K562 (cell line): ENCODE measurements around the gene ARL4D. TPM values are rescaled to one million over a fixed set of nuclear protein-coding genes. Genes with fewer than 3 reads are reported as not detected.
"Not testable (repeated sequence)": the region's sequence is repeated elsewhere in the genome, so short reads cannot be mapped to it uniquely, and the experiment has no call there.

Experiments used
- ATAC-seq: fragments of 200-7000 bp; cut with Tn5 transposase; 3 replicates; pipeline ENCODE4 v1.9.1; 2020; ENCODE audit warnings: moderate library complexity
- BruUV-seq: library from RNA; stranded (reverse); fragments of 400-500 nt; replicated peaks from 2 replicates; lab custom pipeline; 2021; lab: Mats Ljungman, UMichigan
- CTCF ChIA-PET: fragments of 300-600 bp; formaldehyde crosslinking; extraction: SDS; loops from one replicate; lab custom pipeline; 2021; ENCODE audit warnings: low intra/inter-chr PET ratio; lab: Yijun Ruan, JAX
- POLR2A ChIA-PET: fragments of 300-600, 350-650 bp; sonication (Branson Sonifier 250); formaldehyde crosslinking; extraction: SDS; loops from one replicate; lab custom pipeline; 2021; ENCODE audit warnings: antibody characterized with exemption, inconsistent platforms; lab: Yijun Ruan, JAX
- DNase-seq, 4 experiments: peaks; one replicate each; pipeline versions ENCODE4 v3.0.0 to v3.0.0-alpha.2; 2011 to 2018; ENCODE audit warnings: low spot score in 3 of 4, mixed read lengths in 3 of 4; ENCODE audit errors: extremely low read depth in 1 of 4
- FAIRE-seq: peaks from 2 replicates; lab custom pipeline; 2011; peaks lifted over from hg19 to GRCh38; lab: Jason Lieb, UNC
- H2AFZ ChIP-seq: 2 replicates; pipeline ENCODE4 v1.6.0; 2011; ENCODE audit warnings: low read depth, low read length, control low read depth, inconsistent platforms
- H3K27ac ChIP-seq: fragments of 200-600 bp; 3 replicates; pipeline ENCODE4 v1.8.0; 2011; ENCODE audit warnings: low read depth, mild to moderate bottlenecking, control low read depth, inconsistent platforms, low read length, moderate library complexity, mixed read lengths; ENCODE audit errors: extremely low read depth
- H3K27me3 ChIP-seq, 2 experiments: fragments of 300-600 bp in 1 of 2; 2 replicates in 1 of 2; 3 replicates in 1 of 2; pipeline versions ENCODE4 v1.6.0 to v1.8.0; 2011; ENCODE audit warnings: inconsistent platforms in 2 of 2, low read length in 2 of 2, mild to moderate bottlenecking in 1 of 2, mixed read lengths in 1 of 2, moderate library complexity in 1 of 2; ENCODE audit not compliant: control insufficient read depth in 2 of 2, insufficient read depth in 2 of 2
- H3K36me3 ChIP-seq: fragments of 300-600 bp; 3 replicates; pipeline ENCODE4 v1.8.0; 2011; ENCODE audit warnings: mild to moderate bottlenecking, low read length, inconsistent platforms; ENCODE audit not compliant: control insufficient read depth, insufficient read depth
- H3K4me1 ChIP-seq, 2 experiments: fragments of 200-600 bp in 1 of 2; replicated peaks in 1 of 2; 2 replicates in 1 of 2; 3 replicates in 1 of 2; pipeline versions ENCODE4 v1.5.1 to v1.8.0; 2011; ENCODE audit warnings: inconsistent platforms in 2 of 2, low read length in 2 of 2, mild to moderate bottlenecking in 1 of 2, mixed read lengths in 1 of 2, moderate library complexity in 1 of 2; ENCODE audit not compliant: control insufficient read depth in 2 of 2, insufficient read depth in 2 of 2
- H3K4me2 ChIP-seq: 2 replicates; pipeline ENCODE4 v1.6.1; 2011; ENCODE audit warnings: low read length, control low read depth, inconsistent platforms, mixed read lengths; ENCODE audit not compliant: insufficient read depth
- H3K4me3 ChIP-seq: fragments of 200-600 bp; sonication (generic), shearing (Covaris generic); 2 replicates; pipeline ENCODE4 v1.5.1; 2016; ENCODE audit warnings: control low read depth, inconsistent platforms
- H3K79me2 ChIP-seq: fragments of 200-600 bp; 3 replicates; pipeline ENCODE4 v1.8.0; 2011; ENCODE audit warnings: low read length, inconsistent platforms; ENCODE audit not compliant: control insufficient read depth, insufficient read depth
- H3K9ac ChIP-seq, 2 experiments: 2 replicates each; pipeline versions ENCODE4 v1.6.0 to v1.6.1; 2011; ENCODE audit warnings: low read depth in 2 of 2, low read length in 2 of 2, control low read depth in 1 of 2, inconsistent platforms in 1 of 2, mild to moderate bottlenecking in 1 of 2, mixed read lengths in 1 of 2; ENCODE audit not compliant: insufficient read depth in 1 of 2
- H3K9me1 ChIP-seq: one replicate; pipeline ENCODE4 v1.6.0; 2011; ENCODE audit warnings: inconsistent platforms, mild to moderate bottlenecking, low read length, moderate library complexity; ENCODE audit not compliant: control insufficient read depth, insufficient read depth
- H3K9me3 ChIP-seq: replicated peaks from 2 replicates; pipeline ENCODE4 v1.5.1; 2011; ENCODE audit warnings: low read depth, low read length, inconsistent platforms; ENCODE audit not compliant: control insufficient read depth, insufficient read depth
- H4K20me1 ChIP-seq: replicated peaks from 2 replicates; pipeline ENCODE4 v1.6.1; 2011; ENCODE audit warnings: low read length, inconsistent platforms, mixed read lengths; ENCODE audit not compliant: control insufficient read depth, insufficient read depth
- CREB3L1 ChIP-seq: fragments of 450-650 bp; IDR thresholded peaks from 2 replicates; pipeline ENCODE4 v1.6.1; 2014; ENCODE audit warnings: low read depth, mild to moderate bottlenecking, moderate library complexity, borderline replicate concordance
- L3MBTL2 ChIP-seq: fragments of 450-650 bp; IDR thresholded peaks from 2 replicates; pipeline ENCODE4 v1.6.1; 2016; ENCODE audit warnings: mild to moderate bottlenecking, moderate library complexity
- MITF ChIP-seq: IDR thresholded peaks from 2 replicates; pipeline ENCODE4 v1.6.1; 2014; ENCODE audit warnings: antibody characterized with exemption
- YY1 ChIP-seq, 3 experiments: IDR thresholded peaks; 2 replicates each; pipeline ENCODE4 v1.6.1; 2011; ENCODE audit warnings: low read length in 2 of 3, mild to moderate bottlenecking in 2 of 3, moderate library complexity in 2 of 3, borderline replicate concordance in 1 of 3, control low read depth in 1 of 3, low read depth in 1 of 3; ENCODE audit not compliant: insufficient read depth in 3 of 3, insufficient replicate concordance in 2 of 3, control insufficient read depth in 1 of 3, insufficient read length in 1 of 3; ENCODE audit errors: extremely low read depth in 1 of 3
- whole genome bisulfite sequencing: fragments of 100-300 bp; shearing (Covaris generic); methylation state at CpG from one replicate; pipeline ENCODE4 v1.1.6; 2016; ENCODE audit warnings: low coverage, mixed read lengths; ENCODE audit not compliant: insufficient coverage; ENCODE audit errors: missing lambda C conversion rate; 5-methylcytosine and 5-hydroxymethylcytosine counted together
- in situ Hi-C: fragments of 300-500 bp; cut with MboI; formaldehyde crosslinking; loops from 4 replicates; pipeline ENCODE4 v1.15.0; 2018; ENCODE audit warnings: inconsistent platforms, mixed read lengths
- intact Hi-C: fragments of 100-400 bp; cut with micrococcal nuclease; formaldehyde crosslinking; loops from 2 replicates; pipeline ENCODE4 v1.14.2; 2022
- polyA plus RNA-seq, 8 experiments: library from polyadenylated mRNA; depleted of rRNA in 4 of 8; stranded (reverse) in 5 of 8; unstranded in 3 of 8; fragments of >200 nt; fragmentation: Nextera tagmentation in 2 of 8; fragmentation: Illumina TruSeq in 1 of 8; extraction: Ambion mirVana in 2 of 8; extraction: Trizol in 1 of 8; gene quantifications; 2 replicates each; pipeline versions ENCODE4 v1.2.1 to v1.2.3, GENCODE V29; 2011 to 2014; ENCODE audit warnings: inconsistent platforms in 1 of 8, missing spikeins in 1 of 8
- total RNA-seq, 7 experiments: library from RNA; depleted of rRNA in 6 of 7; stranded (reverse); fragments of >200 nt in 6 of 7; fragmentation: Illumina TruSeq in 2 of 7; extraction: Trizol in 2 of 7; gene quantifications; 2 replicates each; pipeline versions ENCODE4 v1.2.1 to v1.2.3, GENCODE V29; 2011 to 2021; ENCODE audit warnings: low replicate concordance in 1 of 7

ARL4D gene
- total and polyA plus RNA-seq, 9 of the 15 experiments (the other 6 are each of a cell fraction or from before 2014, with no cell fraction given) = 0.07 to 0.53 (median 0.28) TPM; not detected in 1

GRCh38 chr17:43365356-43365755 lies 33.4 kb upstream of the ARL4D start (continued):
- TF ChIP-seq CREB3L1 (no peak), MITF (no peak)

GRCh38 chr17:43365921-43366320 lies 32.9 kb upstream of the ARL4D start:
- BruUV-seq, ATAC-seq, H4K20me1 ChIP-seq, H3K36me3 ChIP-seq, H3K79me2 ChIP-seq, H2AFZ ChIP-seq, H3K9me1 ChIP-seq, FAIRE-seq, H3K9ac ChIP-seq, CTCF ChIA-PET, H3K9me3 ChIP-seq, intact Hi-C loops, H3K4me2 ChIP-seq, DNase-seq, in situ Hi-C loops, H3K27ac ChIP-seq, H3K4me3 ChIP-seq, H3K27me3 ChIP-seq: not testable (repeated sequence)
- 0 out of 2 replicates have a peak, but pooled peaks have one; percentile 27 for TF ChIP-seq L3MBTL2
- peak in 1 of 3 experiments; percentile 36 for TF ChIP-seq YY1 (IDR thresholded peaks at IDR 0.05; ENCODE audit: borderline replicate concordance in 1 of 3, control insufficient read depth in 1 of 3, extremely low read depth in 1 of 3, insufficient read depth in 3 of 3, insufficient read length in 1 of 3, insufficient replicate concordance in 2 of 3, low read depth in 1 of 3, low read length in 2 of 3)
- POLR2A ChIA-PET = interaction anchor here (1.0 to 3.9 kb wide), 7 partner anchors 9 to 117 kb away, joined by 6 to 88 read pairs (median 45); partner anchors contain the start of gene DHX8
- WGBS = 34% methylated on average over 9 of the region's 9 CpGs
- peaks cover 3 to 17% of the 10 kb centered on the region in 2 experiments; a peak in 4 of 5 replicates for H3K4me1 ChIP-seq
